VCaP (cell line): ENCODE results near the gene FTSJ3.

Experiments used
- H3K27ac ChIP-seq: fragments of 450-650 bp; 2 replicates; pipeline ENCODE4 v1.5.1; 2017
- CTCF ChIP-seq: fragments of 450-650 bp; conservative IDR thresholded peaks from 2 replicates; pipeline ENCODE4 v1.5.1; 2017; ENCODE audit warnings: mild to moderate bottlenecking, moderate library complexity

The FTSJ3 gene

DNA sequence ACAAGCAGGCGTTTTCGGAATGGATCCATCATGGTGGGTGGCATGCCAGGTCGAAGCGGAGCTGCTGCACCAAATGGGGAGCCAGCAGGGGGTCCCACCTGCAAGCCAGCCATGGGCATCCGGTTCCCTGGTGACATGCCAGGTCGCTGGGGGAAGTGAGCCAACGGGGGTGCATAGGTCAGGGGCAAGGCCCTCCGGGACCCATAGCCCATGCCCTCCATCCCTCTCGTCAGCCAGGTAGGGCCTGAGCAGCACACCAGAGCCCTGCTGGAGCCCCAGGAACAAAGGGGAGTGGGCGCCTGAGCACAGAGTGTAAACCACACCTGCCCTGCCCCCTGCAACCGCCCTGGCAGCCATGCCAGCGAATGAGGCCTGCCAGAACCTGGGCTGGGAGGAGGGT lies 10.0 kb upstream of the FTSJ3 start:
- no peak for TF ChIP-seq CTCF
- peak overlapping the region; percentile 96; the same call in 1 of the 2 replicates for H3K27ac ChIP-seq

DNA sequence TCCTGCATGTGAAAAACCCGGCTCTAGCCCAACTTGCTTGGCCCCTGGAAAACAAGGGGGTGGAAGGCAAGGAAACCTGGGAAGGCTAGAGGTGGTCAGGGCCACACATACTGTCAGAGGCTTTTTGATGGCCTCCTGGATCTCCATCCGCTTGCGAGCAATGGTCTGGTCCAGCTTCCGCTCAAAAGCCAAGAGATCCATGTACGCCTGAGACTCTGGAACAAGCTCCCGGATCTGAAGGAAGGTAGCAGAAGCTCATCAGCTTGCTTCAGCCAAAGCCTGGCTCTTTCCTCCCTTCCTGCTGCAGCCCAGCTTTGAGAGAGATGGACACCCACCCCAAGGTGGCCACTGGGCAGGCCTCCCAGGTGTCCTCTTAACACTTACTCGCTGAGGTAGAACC lies 9.3 kb upstream of the FTSJ3 start:
- H3K27ac ChIP-seq, result no peak overlapping the region
- no peak for TF ChIP-seq CTCF

- peak; percentile 15 for TF ChIP-seq CTCF
- H3K27ac ChIP-seq, result no peak overlapping the region
Observed at GRCh38 chr17:63835167-63835720, 7.8 kb upstream of the FTSJ3 start.

GRCh38 chr17:63834431-63835166 lies 7.1 kb upstream of the FTSJ3 start:
- peak; percentile 72 for TF ChIP-seq CTCF
- H3K27ac ChIP-seq, result no peak overlapping the region

DNA sequence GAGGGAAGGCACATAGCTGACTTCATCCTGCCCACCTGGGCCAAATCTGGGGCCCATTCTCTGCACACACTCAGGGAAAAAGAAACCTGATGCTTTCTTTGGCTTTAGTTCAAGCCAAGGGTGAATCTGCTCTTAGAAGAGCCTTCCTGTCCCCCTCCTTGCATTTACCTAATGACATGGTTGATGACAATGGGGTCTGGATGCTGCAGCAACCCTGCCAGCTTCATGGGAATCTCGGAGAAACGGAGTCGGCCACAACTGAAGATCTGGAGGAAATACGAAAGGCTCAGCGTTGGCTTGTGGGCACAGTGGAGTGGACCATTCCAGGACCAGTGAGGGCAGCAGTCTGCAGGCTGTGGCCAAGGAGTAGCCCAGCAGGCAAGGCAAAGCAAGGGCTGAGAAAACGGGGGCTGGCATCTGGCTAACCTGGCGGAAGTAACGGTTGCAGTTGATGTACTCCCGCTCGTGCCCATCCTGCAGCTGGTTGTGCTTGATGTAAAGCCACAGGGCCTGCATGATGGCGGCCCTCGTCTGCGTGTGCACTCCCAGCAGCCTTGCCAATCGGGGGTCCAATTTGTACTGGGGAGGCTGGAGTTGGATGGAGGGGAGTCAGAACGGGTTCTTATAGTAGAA lies 6.4 kb upstream of the FTSJ3 start:
- no peak overlapping the region for H3K27ac ChIP-seq
- TF ChIP-seq CTCF, result no peak

DNA sequence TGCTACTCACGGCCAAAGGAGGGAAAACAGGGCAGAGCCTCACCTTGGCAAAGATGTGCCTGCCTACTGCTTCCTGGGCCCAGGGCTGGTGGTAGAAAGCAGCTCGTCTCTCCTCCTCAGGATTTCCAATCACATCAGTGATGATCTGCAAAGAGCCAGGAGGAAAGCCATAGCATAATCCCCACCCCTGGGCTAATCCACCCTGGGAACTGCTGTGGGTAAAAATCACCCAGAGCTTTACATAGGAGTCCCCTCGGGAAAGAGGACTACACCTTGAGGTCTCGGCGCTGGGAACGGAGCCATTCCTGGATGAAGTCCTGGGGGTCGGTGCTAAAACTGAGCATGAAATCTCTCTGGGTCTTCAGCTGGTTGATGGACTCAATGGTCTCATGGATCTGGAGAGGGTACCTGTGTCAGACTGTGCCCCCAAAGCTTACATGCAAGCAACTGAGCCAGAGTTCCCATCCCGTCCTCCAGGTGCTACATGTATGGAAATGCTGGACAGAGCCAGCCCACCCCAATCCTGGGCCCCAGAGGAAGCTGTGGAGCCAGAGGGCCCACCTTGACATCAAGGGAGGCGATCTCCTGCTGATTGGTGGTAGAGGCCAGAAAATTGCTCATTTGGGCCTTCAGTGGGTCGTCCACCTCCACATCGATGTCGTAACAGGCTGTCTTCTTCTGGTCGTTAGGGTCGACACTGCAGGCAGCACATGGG lies 5.7 kb upstream of the FTSJ3 start:
- H3K27ac ChIP-seq, result no peak overlapping the region

More for the DNA sequence above, 5.7 kb upstream of the FTSJ3 start:
- TF ChIP-seq CTCF, result no peak
